Heart left ventricle (tissue), 16 donors: ENCODE results near the gene GRM7. TPM values are rescaled to one million over a fixed set of nuclear protein-coding genes. Genes with fewer than 3 reads are reported as not detected.

Experiments used
- ATAC-seq, 4 donors: fragments of 200-7000 bp; cut with Tn5 transposase; one replicate each; pipeline ENCODE4 v1.9.1; 2020 to 2022; ENCODE audit warnings: moderate library complexity in 4 of 4, mild to moderate bottlenecking in 3 of 4, moderate number of reproducible peaks in 1 of 4
- DNase-seq, 5 donors: peaks; one replicate each; pipeline ENCODE4 v3.0.0-alpha.2; 2020
- H3K27ac ChIP-seq, 12 donors: fragments of 200-600 bp; sonication (generic) in 4 of 12; one replicate each; pipeline versions ENCODE4 v1.5.0 to v1.8.0; 2016 to 2022; ENCODE audit warnings: mild to moderate bottlenecking in 2 of 12
- H3K27me3 ChIP-seq, 9 donors: fragments of 200-600 bp; sonication (generic) in 2 of 9; one replicate each; pipeline versions ENCODE4 v1.5.1 to v1.8.0; 2016 to 2022; ENCODE audit warnings: mild to moderate bottlenecking in 3 of 9
- H3K36me3 ChIP-seq, 9 donors: fragments of 200-600 bp; sonication (generic) in 2 of 9; one replicate each; pipeline versions ENCODE4 v1.5.0 to v1.8.0; 2018 to 2022; ENCODE audit warnings: mild to moderate bottlenecking in 2 of 9
- H3K4me1 ChIP-seq, 12 donors: fragments of 200-600 bp; sonication (generic) in 4 of 12; one replicate each; pipeline versions ENCODE4 v1.5.0 to v1.8.0; 2016 to 2022; ENCODE audit warnings: mild to moderate bottlenecking in 3 of 12
- H3K4me3 ChIP-seq, 12 donors: fragments of 200-600 bp; sonication (generic) in 4 of 12; one replicate each; pipeline versions ENCODE4 v1.5.0 to v1.8.0; 2017 to 2022; ENCODE audit warnings: mild to moderate bottlenecking in 9 of 12, moderate library complexity in 4 of 12
- H3K9me3 ChIP-seq, 12 donors: fragments of 200-600 bp; sonication (generic) in 4 of 12; one replicate each; pipeline versions ENCODE4 v1.5.0 to v1.8.0; 2016 to 2022; ENCODE audit warnings: mild to moderate bottlenecking in 1 of 12
- POLR2A ChIP-seq, 2 donors: fragments of 450-650 bp; IDR thresholded peaks; one replicate each; pipeline ENCODE4 v1.6.1; 2017; ENCODE audit warnings: antibody characterized with exemption in 2 of 2, mild to moderate bottlenecking in 2 of 2, moderate library complexity in 2 of 2
- WGBS, 4 donors: extraction: QIAGEN DNeasy Blood & Tissue Kit in 2 of 4; methylation state at CpG; one replicate each; pipeline versions ENCODE4 v1.1.5 to v1.1.7; 2013 to 2018; 5-methylcytosine and 5-hydroxymethylcytosine counted together
- intact Hi-C, 10 donors: fragments of 100-400 bp; cut with DNase I; formaldehyde crosslinking; loops; one replicate each; pipeline versions ENCODE4 v1.11.1 to v1.14.2; 2022
- polyA plus RNA-seq, 2 donors: library from polyadenylated mRNA; stranded (reverse); fragments of 200-250 nt; gene quantifications; one replicate each; pipeline ENCODE4 v1.2.3, GENCODE V29; 2013
- total RNA-seq, 9 donors: library from RNA; depleted of rRNA in 2 of 9; stranded (reverse); fragments of >200 nt in 2 of 9; fragmentation: NEBNext Ultra II Directional in 3 of 9; extraction: Animal tissue kit (Norgen Biotek cat#: 25700) in 3 of 9; gene quantifications; one replicate each; pipeline versions ENCODE4 v1.1.0 to v1.2.4, GENCODE V29; 2016 to 2023
- TF ChIP-seq, protein P1 (sequence below), 12 donors: fragments of 200-600 bp; sonication (generic) in 4 of 12; IDR thresholded peaks; one replicate each; pipeline versions ENCODE4 v1.5.0 to v1.8.0; 2018 to 2022; ENCODE audit warnings: antibody characterized with exemption in 12 of 12, mild to moderate bottlenecking in 5 of 12
- donor health status: ischemic (EF 13 %, LVEDD 7.1; RV severe dilation, severe dysfunction).
- donor health status: healthy with polysubstance abuse.
- donor health status: DM: no; HTN: yes; CAD: no.
- donor health status: DM: no; HTN: no; CAD: no.
- donor health status: ischemic (EF 25% LVEDD 6.9; RV normal size, moderate dysfunction).
- donor health status: ischemic (EF 25% LVEDD 5.7; RV mildly dilated, moderate dysfunction).
- donor health status: healthy.
- donor health status: DM: yes; HTN: yes; CAD: no.
- donor health status: ischemic (EF 35%, LVEDD 5.7; RV mildly dilated, moderate dysfunction).
- donor health status: nonischemic (EF 11% LVEDD 7.7; RV severe dilation, severe dysfunction).
- donor health status: DM: yes; HTN: yes; CAD: no.
- donor health status: PGD.
- donor health status: ischemic (EF 29% LVEDD 5.4; RV normal size, mild dysfunction).
- donor health status: nonischemic (EF 23%, LVEDD 6.1; RV moderate dilation, normal function).

Gene GRM7
- total and polyA plus RNA-seq, 11 donors, result not detected

GRCh38 chr3:7508821-7509220 is 647.9 kb downstream of the GRM7 start:
- ATAC-seq, result no peak
- DNase-seq, result no peak
- H3K27ac ChIP-seq, result no peak overlapping the region
- peaks cover 0 to 18% (median 3%) of the 10 kb centered on the region in 12 donors for H3K4me1 ChIP-seq
- no peak for TF ChIP-seq POLR2A (IDR thresholded peaks at IDR 0.05)
- TF ChIP-seq, protein P1, sequence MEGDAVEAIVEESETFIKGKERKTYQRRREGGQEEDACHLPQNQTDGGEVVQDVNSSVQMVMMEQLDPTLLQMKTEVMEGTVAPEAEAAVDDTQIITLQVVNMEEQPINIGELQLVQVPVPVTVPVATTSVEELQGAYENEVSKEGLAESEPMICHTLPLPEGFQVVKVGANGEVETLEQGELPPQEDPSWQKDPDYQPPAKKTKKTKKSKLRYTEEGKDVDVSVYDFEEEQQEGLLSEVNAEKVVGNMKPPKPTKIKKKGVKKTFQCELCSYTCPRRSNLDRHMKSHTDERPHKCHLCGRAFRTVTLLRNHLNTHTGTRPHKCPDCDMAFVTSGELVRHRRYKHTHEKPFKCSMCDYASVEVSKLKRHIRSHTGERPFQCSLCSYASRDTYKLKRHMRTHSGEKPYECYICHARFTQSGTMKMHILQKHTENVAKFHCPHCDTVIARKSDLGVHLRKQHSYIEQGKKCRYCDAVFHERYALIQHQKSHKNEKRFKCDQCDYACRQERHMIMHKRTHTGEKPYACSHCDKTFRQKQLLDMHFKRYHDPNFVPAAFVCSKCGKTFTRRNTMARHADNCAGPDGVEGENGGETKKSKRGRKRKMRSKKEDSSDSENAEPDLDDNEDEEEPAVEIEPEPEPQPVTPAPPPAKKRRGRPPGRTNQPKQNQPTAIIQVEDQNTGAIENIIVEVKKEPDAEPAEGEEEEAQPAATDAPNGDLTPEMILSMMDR (IDR thresholded peaks at IDR 0.05), result no peak
- 47 to 58% (median 50%) methylated on average over 2 of the region's 2 CpGs for WGBS, 4 donors
- H3K36me3 ChIP-seq, result no peaks in the 10 kb centered on the region
- H3K27me3 ChIP-seq, result no peaks in the 10 kb centered on the region
- peaks cover 0 to 10% (median 0%) of the 10 kb centered on the region in 12 donors for H3K9me3 ChIP-seq
- no peak overlapping the region for H3K4me3 ChIP-seq
- intact Hi-C loops, result no loop called here

DNA sequence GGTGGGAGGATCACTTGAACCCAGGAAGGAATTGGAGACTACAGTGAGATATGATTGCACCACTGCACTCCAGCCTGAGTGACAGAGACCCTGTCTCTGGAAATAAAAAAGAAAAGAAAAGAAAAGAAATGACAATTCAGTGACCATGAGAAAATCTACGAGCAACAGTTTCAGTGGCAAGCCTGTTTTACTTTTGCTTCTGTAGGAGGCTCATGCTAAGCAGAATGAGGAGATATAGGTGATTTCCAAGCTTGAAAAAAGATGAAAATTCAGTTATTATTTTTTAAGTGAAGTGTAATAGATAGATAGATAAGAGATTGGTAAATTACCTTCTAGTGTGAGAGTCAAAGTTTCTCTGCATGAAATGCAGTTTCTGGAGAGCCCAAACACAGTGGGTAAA is 651.1 kb downstream of the GRM7 start:
- TF ChIP-seq, protein P1 (IDR thresholded peaks at IDR 0.05), result no peak
- TF ChIP-seq POLR2A (IDR thresholded peaks at IDR 0.05), result no peak
- intact Hi-C loops, result no loop called here
- ATAC-seq, result no peak
- H3K4me3 ChIP-seq, result no peak overlapping the region
- H3K9me3 ChIP-seq, result no peaks in the 10 kb centered on the region
- H3K27ac ChIP-seq, result no peak overlapping the region
- H3K27me3 ChIP-seq, result no peaks in the 10 kb centered on the region
- WGBS, 4 donors, result 87 to 91% (median 90%) methylated on average over 1 of the region's 1 CpG
- DNase-seq, result no peak
- no peaks in the 10 kb centered on the region for H3K36me3 ChIP-seq
- peaks cover 0 to 5% (median 0%) of the 10 kb centered on the region in 12 donors for H3K4me1 ChIP-seq

DNA sequence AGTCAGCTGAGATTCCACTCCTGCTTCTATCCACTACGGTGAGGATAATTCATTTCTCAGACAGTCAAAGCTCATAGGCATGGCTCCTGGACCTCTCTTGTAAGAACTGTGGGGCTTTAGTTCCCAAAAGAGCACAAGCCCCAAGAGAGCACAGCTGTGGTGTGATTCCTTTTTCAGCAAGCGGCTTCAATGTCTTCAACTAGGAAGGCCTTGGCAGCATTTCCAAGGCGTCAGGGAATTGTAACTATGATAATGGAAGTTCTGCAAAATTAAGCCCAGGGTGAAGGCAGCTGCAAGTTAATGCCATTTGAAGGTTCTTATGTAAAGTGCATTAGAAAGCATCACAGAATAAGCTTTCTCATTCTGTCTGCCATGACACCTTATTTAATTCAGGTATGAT is 657.1 kb downstream of the GRM7 start:
- TF ChIP-seq, protein P1 (IDR thresholded peaks at IDR 0.05), result no peak
- no peak for TF ChIP-seq POLR2A (IDR thresholded peaks at IDR 0.05)
- 21 to 35% (median 30%) methylated on average over 3 of the region's 3 CpGs for WGBS, 4 donors
- Histone ChIP-seq H3K27me3 (no peaks in the 10 kb centered on the region), H3K27ac (no peak overlapping the region), H3K36me3 (no peaks in the 10 kb centered on the region), H3K4me1 (peaks cover 0 to 11% (median 7%) of the 10 kb centered on the region in 12 donors), H3K9me3 (no peaks in the 10 kb centered on the region), H3K4me3 (no peak overlapping the region)
- DNase-seq, result peak in 1 of 5 donors; percentile 26
- ATAC-seq, result no peak
- intact Hi-C loops, result no loop called here

GRCh38 chr3:7518456-7518855 is 657.5 kb downstream of the GRM7 start:
- DNase-seq, result no peak
- H3K27me3 ChIP-seq, result no peaks in the 10 kb centered on the region
- intact Hi-C loops, result no loop called here
- no peak for ATAC-seq
- no peak overlapping the region for H3K27ac ChIP-seq
- no peaks in the 10 kb centered on the region for H3K36me3 ChIP-seq
- TF ChIP-seq POLR2A (IDR thresholded peaks at IDR 0.05), result no peak
- TF ChIP-seq, protein P1 (IDR thresholded peaks at IDR 0.05), result no peak
- peaks cover 0 to under 1% (median 0%) of the 10 kb centered on the region in 12 donors for H3K9me3 ChIP-seq
- H3K4me3 ChIP-seq, result no peak overlapping the region
- peaks cover 0 to 11% (median 7%) of the 10 kb centered on the region in 12 donors for H3K4me1 ChIP-seq
